UCSD-AML1 (cell line): ENCODE data around the gene KLF13.
"Not testable (repeated sequence)": the region's sequence is repeated elsewhere in the genome, so short reads cannot be mapped to it uniquely, and the experiment has no call there.

ENCODE experiments used
- DNase-seq: peaks from one replicate; lab custom pipeline; 2025; ENCODE audit not compliant: unreplicated experiment; lab: John Stamatoyannopoulos, UW

KLF13 gene

GRCh38 chr15:31344823-31345605, 18.4 kb downstream of the KLF13 start:
- DNase-seq = no peak

- no peak for DNase-seq
Observed at GRCh38 chr15:31345606-31346366, 19.2 kb downstream of the KLF13 start.

- no peak for DNase-seq
Observed at GRCh38 chr15:31346367-31347066, 19.9 kb downstream of the KLF13 start.

GRCh38 chr15:31347067-31347975, 20.7 kb downstream of the KLF13 start:
- DNase-seq = no peak

GRCh38 chr15:31347981-31348803, 21.6 kb downstream of the KLF13 start:
- no peak for DNase-seq

GRCh38 chr15:31349233-31350141, 22.9 kb downstream of the KLF13 start:
- DNase-seq = no peak

GRCh38 chr15:31350771-31351170, 24.1 kb downstream of the KLF13 start:
- no peak for DNase-seq

GRCh38 chr15:31352339-31352751, 25.7 kb downstream of the KLF13 start:
- no peak for DNase-seq

GRCh38 chr15:31352911-31353811, 26.5 kb downstream of the KLF13 start:
- DNase-seq = peak; percentile 65

GRCh38 chr15:31353931-31354330, 27.3 kb downstream of the KLF13 start:
- DNase-seq = no peak

- not testable (repeated sequence) for DNase-seq
Observed at GRCh38 chr15:31356097-31356496, 29.5 kb downstream of the KLF13 start.

- no peak for DNase-seq
Observed at GRCh38 chr15:31357148-31357547, 30.5 kb downstream of the KLF13 start.

- no peak for DNase-seq
Observed at GRCh38 chr15:31358163-31358562, 31.5 kb downstream of the KLF13 start.

GRCh38 chr15:31358957-31359701, 32.5 kb downstream of the KLF13 start:
- DNase-seq = no peak

GRCh38 chr15:31359702-31360111, 33.1 kb downstream of the KLF13 start:
- no peak for DNase-seq

- no peak for DNase-seq
Observed at GRCh38 chr15:31360158-31360561, 33.5 kb downstream of the KLF13 start.
